ENCODE results near the gene MTA3.

Gene MTA3

DNA sequence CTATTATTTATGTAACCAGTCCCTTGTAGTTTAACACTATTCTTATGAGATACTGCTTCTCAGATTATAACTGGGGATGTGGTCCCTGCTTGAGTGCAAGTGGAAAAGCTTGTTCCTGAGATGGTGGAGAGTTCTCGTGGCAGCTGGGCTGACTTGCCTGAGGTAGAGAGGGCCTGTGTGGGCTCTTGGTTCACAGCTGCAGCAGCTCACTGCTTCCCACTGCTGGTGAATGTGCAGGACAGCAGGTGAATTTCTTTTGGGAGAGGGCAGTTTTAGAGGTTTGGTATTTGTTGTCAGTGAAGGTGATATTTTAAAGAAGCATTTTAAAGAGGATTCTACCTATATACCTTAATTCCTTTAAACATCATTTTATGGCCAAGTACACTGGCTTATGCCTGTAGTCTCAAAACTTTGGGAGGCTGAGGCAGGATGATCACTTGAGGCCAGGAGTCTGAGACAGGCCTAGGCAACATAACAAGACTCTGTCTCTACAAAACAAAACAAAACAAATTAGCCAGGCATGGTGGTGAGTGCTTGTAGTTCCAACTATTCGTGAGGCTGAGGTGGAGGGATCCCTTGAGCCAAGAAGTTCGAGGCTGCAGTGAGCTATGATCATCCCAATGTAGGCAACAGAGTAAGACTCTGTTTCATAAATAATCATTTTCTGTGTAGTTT is 94.8 kb downstream of the MTA3 start:
- Histone ChIP-seq H3K4me3 (replicated peaks; ENCODE audit: insufficient read depth, low read length) (no peak overlapping the region), H3K27ac (replicated peaks) (peak overlapping the region; percentile 51), H3K27me3 (ENCODE audit: insufficient read depth, poor library complexity, severe bottlenecking) (no peaks in the 10 kb centered on the region)
- peak; percentile 27 to 78 for DNase-seq (ENCODE audit: low read depth in 1 of 2, low spot score in 1 of 2)
- TF ChIP-seq, protein P1, sequence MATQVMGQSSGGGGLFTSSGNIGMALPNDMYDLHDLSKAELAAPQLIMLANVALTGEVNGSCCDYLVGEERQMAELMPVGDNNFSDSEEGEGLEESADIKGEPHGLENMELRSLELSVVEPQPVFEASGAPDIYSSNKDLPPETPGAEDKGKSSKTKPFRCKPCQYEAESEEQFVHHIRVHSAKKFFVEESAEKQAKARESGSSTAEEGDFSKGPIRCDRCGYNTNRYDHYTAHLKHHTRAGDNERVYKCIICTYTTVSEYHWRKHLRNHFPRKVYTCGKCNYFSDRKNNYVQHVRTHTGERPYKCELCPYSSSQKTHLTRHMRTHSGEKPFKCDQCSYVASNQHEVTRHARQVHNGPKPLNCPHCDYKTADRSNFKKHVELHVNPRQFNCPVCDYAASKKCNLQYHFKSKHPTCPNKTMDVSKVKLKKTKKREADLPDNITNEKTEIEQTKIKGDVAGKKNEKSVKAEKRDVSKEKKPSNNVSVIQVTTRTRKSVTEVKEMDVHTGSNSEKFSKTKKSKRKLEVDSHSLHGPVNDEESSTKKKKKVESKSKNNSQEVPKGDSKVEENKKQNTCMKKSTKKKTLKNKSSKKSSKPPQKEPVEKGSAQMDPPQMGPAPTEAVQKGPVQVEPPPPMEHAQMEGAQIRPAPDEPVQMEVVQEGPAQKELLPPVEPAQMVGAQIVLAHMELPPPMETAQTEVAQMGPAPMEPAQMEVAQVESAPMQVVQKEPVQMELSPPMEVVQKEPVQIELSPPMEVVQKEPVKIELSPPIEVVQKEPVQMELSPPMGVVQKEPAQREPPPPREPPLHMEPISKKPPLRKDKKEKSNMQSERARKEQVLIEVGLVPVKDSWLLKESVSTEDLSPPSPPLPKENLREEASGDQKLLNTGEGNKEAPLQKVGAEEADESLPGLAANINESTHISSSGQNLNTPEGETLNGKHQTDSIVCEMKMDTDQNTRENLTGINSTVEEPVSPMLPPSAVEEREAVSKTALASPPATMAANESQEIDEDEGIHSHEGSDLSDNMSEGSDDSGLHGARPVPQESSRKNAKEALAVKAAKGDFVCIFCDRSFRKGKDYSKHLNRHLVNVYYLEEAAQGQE (IDR thresholded peaks at IDR 0.05; ENCODE audit: insufficient replicate concordance, low read depth): no peak
- TF ChIP-seq, protein P2, sequence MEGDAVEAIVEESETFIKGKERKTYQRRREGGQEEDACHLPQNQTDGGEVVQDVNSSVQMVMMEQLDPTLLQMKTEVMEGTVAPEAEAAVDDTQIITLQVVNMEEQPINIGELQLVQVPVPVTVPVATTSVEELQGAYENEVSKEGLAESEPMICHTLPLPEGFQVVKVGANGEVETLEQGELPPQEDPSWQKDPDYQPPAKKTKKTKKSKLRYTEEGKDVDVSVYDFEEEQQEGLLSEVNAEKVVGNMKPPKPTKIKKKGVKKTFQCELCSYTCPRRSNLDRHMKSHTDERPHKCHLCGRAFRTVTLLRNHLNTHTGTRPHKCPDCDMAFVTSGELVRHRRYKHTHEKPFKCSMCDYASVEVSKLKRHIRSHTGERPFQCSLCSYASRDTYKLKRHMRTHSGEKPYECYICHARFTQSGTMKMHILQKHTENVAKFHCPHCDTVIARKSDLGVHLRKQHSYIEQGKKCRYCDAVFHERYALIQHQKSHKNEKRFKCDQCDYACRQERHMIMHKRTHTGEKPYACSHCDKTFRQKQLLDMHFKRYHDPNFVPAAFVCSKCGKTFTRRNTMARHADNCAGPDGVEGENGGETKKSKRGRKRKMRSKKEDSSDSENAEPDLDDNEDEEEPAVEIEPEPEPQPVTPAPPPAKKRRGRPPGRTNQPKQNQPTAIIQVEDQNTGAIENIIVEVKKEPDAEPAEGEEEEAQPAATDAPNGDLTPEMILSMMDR (IDR thresholded peaks at IDR 0.05; ENCODE audit: insufficient read depth, low read length): peak; percentile 97

DNA sequence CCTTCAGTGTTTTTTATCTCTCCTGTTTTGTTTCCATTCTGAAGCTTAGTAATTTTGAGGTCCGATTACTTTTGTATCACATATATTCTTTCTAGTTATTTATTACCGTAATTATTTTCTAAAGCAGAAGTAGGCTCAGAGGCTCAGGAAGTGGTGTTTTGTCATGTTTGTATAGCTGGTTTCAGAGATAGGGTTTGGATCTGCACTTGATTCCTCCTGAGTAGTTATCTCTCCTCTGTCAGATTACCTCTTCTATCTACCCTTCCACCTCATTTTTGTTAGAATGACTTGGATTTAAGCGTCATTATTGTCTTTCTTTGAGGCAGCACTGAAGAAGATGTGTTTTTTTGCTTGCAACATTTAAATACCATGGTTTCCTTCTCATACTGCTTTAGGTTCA is 95.4 kb downstream of the MTA3 start:
- TF ChIP-seq, protein P1 (IDR thresholded peaks at IDR 0.05; ENCODE audit: insufficient replicate concordance, low read depth): no peak
- TF ChIP-seq SPI1 (IDR thresholded peaks at IDR 0.05; ENCODE audit: borderline replicate concordance, low read depth): peak; percentile 64; the same call in 1 of the 2 replicates
- peak in 1 of 2 experiments; percentile 39 for DNase-seq (ENCODE audit: low read depth in 1 of 2, low spot score in 1 of 2)
- Histone ChIP-seq H3K4me3 (replicated peaks; ENCODE audit: insufficient read depth, low read length) (no peak overlapping the region), H3K27me3 (ENCODE audit: insufficient read depth, poor library complexity, severe bottlenecking) (no peaks in the 10 kb centered on the region), H3K27ac (replicated peaks) (peak overlapping the region; percentile 51)

DNA sequence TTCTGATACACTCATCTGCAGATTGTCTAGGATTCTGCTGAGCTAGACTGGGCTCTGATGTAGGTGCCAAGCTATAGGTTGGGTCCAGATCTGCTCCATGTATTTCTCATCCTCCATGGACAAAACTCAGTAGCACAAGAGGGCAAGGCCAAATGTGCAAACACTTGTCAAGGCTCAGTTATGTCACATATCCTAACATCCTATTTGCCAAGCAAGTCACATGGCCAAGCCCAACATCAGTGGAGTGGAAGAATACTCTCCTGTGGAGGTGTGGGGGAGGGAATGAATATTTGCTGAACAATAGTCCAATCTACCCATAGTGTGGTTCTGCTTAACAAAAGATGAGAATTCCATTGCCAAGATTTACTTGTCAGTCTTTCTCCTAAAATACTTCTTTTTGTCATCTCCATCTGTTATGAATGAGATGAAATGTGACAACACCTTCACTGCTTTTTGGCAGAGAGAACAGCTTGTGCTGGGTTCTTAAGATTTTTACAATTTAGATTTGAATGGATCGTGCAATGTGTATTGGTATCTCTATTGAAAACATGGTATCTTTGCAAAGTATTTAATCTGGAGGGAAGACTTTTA is 105.7 kb downstream of the MTA3 start:
- no peak overlapping the region for H3K27ac ChIP-seq (replicated peaks)
- H3K4me3 ChIP-seq (replicated peaks; ENCODE audit: insufficient read depth, low read length): no peak overlapping the region
- TF ChIP-seq POLR2AphosphoS5 (IDR thresholded peaks at IDR 0.05; ENCODE audit: low read depth) (no peak), GABPA (IDR thresholded peaks at IDR 0.05; ENCODE audit: low read depth) (no peak), SPI1 (IDR thresholded peaks at IDR 0.05; ENCODE audit: borderline replicate concordance, low read depth) (no peak)
- TF ChIP-seq, protein P1 (IDR thresholded peaks at IDR 0.05; ENCODE audit: insufficient replicate concordance, low read depth): no peak
- TF ChIP-seq, protein P2 (IDR thresholded peaks at IDR 0.05; ENCODE audit: insufficient read depth, low read length): no peak
- no peak for DNase-seq (ENCODE audit: low read depth in 1 of 2, low spot score in 1 of 2)
- H3K27me3 ChIP-seq (ENCODE audit: insufficient read depth, poor library complexity, severe bottlenecking): no peaks in the 10 kb centered on the region
